PC-9 (cell line): ENCODE results near the gene GLTP. TPM values are rescaled to one million over a fixed set of nuclear protein-coding genes. Genes with fewer than 3 reads are reported as not detected.
A peak's percentile ranks its signal among the peaks of the same experiment; 100 is the strongest.

ENCODE experiments used
- BruUV-seq: library from RNA; stranded (reverse); fragments of 400-500 nt; replicated peaks from 2 replicates; lab custom pipeline; 2021; lab: Mats Ljungman, UMichigan
- CTCF ChIA-PET: fragments of 300-600 bp; sonication (Branson Sonifier 250); formaldehyde crosslinking; loops from one replicate; lab custom pipeline; 2022; ENCODE audit warnings: antibody characterized with exemption; lab: Charles Lee
- POLR2A ChIA-PET: fragments of 300-600 bp; sonication (Branson Sonifier 250); formaldehyde crosslinking; loops from one replicate; lab custom pipeline; 2022; ENCODE audit warnings: antibody characterized with exemption; ENCODE audit not compliant: unreplicated experiment; lab: Charles Lee
- DNase-seq, 2 experiments: peaks; one replicate each; pipeline versions ENCODE4 v3.0.0 to v3.0.0-alpha.2; 2015 to 2022; ENCODE audit warnings: mixed read lengths in 1 of 2
- H2AFZ ChIP-seq: fragments of 200-600 bp; sonication (generic); 2 replicates; pipeline ENCODE4 v1.8.1; 2017; ENCODE audit warnings: antibody characterized with exemption
- H3F3A ChIP-seq: fragments of 200-600 bp; sonication (generic); 2 replicates; pipeline ENCODE4 v1.8.1; 2017; ENCODE audit warnings: antibody characterized with exemption, mild to moderate bottlenecking, low read depth; ENCODE audit not compliant: insufficient read depth
- H3K27ac ChIP-seq: fragments of 200-600 bp; sonication (generic); 2 replicates; pipeline ENCODE4 v1.6.1; 2016; ENCODE audit warnings: mixed run types
- H3K27me3 ChIP-seq: fragments of 200-600 bp; sonication (generic); 2 replicates; pipeline ENCODE4 v1.6.1; 2016; ENCODE audit warnings: low read depth, mixed run types; ENCODE audit not compliant: insufficient read depth
- H3K36me3 ChIP-seq: fragments of 200-600 bp; sonication (generic); 2 replicates; pipeline ENCODE4 v1.6.1; 2016; ENCODE audit warnings: low read depth, mixed run types
- H3K4me1 ChIP-seq: fragments of 200-600 bp; sonication (generic); replicated peaks from 2 replicates; pipeline ENCODE4 v1.6.1; 2016; ENCODE audit warnings: mixed run types; ENCODE audit not compliant: insufficient read depth
- H3K4me2 ChIP-seq: fragments of 200-600 bp; sonication (generic); 2 replicates; pipeline ENCODE4 v1.6.1; 2017; ENCODE audit warnings: mixed run types
- H3K4me3 ChIP-seq: fragments of 200-600 bp; sonication (generic); 2 replicates; pipeline ENCODE4 v1.6.1; 2016; ENCODE audit warnings: mixed run types
- H3K79me2 ChIP-seq: fragments of 200-600 bp; sonication (generic); 2 replicates; pipeline ENCODE4 v1.6.1; 2017; ENCODE audit warnings: low read depth, mixed run types
- H3K9me2 ChIP-seq: fragments of 200-600 bp; sonication (generic); 2 replicates; pipeline ENCODE4 v1.8.1; 2017; ENCODE audit warnings: mild to moderate bottlenecking; ENCODE audit not compliant: insufficient read depth
- H3K9me3 ChIP-seq: fragments of 200-600 bp; sonication (generic); 2 replicates; pipeline ENCODE4 v1.8.1; 2016; ENCODE audit warnings: low read depth; ENCODE audit not compliant: insufficient read depth
- H4K20me1 ChIP-seq: fragments of 200-600 bp; sonication (generic); 2 replicates; pipeline ENCODE4 v1.8.1; 2017; ENCODE audit not compliant: insufficient read depth
- EZH2 ChIP-seq: fragments of 200-600 bp; sonication (generic); IDR thresholded peaks from 2 replicates; pipeline ENCODE4 v1.8.0; 2017; ENCODE audit warnings: antibody characterized with exemption, low read depth
- intact Hi-C: fragments of 100-400 bp; cut with micrococcal nuclease; formaldehyde crosslinking; loops from one replicate; pipeline ENCODE4 v1.10.0; 2022; ENCODE audit not compliant: unreplicated experiment
- total RNA-seq: library from RNA; stranded (reverse); gene quantifications from 2 replicates; pipeline ENCODE4 v1.2.3, GENCODE V29; 2021
- TF ChIP-seq, protein P1 (sequence below): fragments of 200-600 bp; sonication (generic); conservative IDR thresholded peaks from 2 replicates; pipeline ENCODE4 v1.6.1; 2017; ENCODE audit warnings: mixed run types, antibody characterized with exemption, mild to moderate bottlenecking, moderate library complexity

GLTP gene
- total RNA-seq, 1 experiment from 2014 or later = 30.3 TPM

GRCh38 chr12:109845824-109846205, 34.5 kb downstream of the GLTP start:
- Histone ChIP-seq H3K79me2 (no peaks in the 10 kb centered on the region), H3K9me3 (no peaks in the 10 kb centered on the region), H3K4me1 (peaks cover 4% of the 10 kb centered on the region; the same call in 1 of the 2 replicates), H3K4me3 (peak overlapping the region; percentile 37; the same call in 1 of the 2 replicates), H3K27me3 (no peaks in the 10 kb centered on the region), H3K9me2 (no peaks in the 10 kb centered on the region), H2AFZ (peak overlapping the region; percentile 58; the same call in 1 of the 2 replicates), H3K36me3 (no peaks in the 10 kb centered on the region), H3K27ac (no peak overlapping the region), H4K20me1 (no peaks in the 10 kb centered on the region), H3F3A (peaks cover 16% of the 10 kb centered on the region), H3K4me2 (peak overlapping the region; percentile 64)
- ChIA-PET POLR2A (no interaction called here), CTCF (interaction anchor here (0.6 to 1.4 kb wide), 6 partner anchors 26 to 655 kb away, joined by 3 to 23 read pairs (median 4); no protein-coding TSS in a partner anchor)
- DNase-seq = no peak
- intact Hi-C loops = loop anchor here (1.0 to 5.0 kb wide), 3 partner anchors 41 to 249 kb away; no protein-coding TSS in a partner anchor
- no TSS peak for BruUV-seq
- TF ChIP-seq, protein P1, sequence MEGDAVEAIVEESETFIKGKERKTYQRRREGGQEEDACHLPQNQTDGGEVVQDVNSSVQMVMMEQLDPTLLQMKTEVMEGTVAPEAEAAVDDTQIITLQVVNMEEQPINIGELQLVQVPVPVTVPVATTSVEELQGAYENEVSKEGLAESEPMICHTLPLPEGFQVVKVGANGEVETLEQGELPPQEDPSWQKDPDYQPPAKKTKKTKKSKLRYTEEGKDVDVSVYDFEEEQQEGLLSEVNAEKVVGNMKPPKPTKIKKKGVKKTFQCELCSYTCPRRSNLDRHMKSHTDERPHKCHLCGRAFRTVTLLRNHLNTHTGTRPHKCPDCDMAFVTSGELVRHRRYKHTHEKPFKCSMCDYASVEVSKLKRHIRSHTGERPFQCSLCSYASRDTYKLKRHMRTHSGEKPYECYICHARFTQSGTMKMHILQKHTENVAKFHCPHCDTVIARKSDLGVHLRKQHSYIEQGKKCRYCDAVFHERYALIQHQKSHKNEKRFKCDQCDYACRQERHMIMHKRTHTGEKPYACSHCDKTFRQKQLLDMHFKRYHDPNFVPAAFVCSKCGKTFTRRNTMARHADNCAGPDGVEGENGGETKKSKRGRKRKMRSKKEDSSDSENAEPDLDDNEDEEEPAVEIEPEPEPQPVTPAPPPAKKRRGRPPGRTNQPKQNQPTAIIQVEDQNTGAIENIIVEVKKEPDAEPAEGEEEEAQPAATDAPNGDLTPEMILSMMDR = no peak
- TF ChIP-seq EZH2 = no peak

DNA sequence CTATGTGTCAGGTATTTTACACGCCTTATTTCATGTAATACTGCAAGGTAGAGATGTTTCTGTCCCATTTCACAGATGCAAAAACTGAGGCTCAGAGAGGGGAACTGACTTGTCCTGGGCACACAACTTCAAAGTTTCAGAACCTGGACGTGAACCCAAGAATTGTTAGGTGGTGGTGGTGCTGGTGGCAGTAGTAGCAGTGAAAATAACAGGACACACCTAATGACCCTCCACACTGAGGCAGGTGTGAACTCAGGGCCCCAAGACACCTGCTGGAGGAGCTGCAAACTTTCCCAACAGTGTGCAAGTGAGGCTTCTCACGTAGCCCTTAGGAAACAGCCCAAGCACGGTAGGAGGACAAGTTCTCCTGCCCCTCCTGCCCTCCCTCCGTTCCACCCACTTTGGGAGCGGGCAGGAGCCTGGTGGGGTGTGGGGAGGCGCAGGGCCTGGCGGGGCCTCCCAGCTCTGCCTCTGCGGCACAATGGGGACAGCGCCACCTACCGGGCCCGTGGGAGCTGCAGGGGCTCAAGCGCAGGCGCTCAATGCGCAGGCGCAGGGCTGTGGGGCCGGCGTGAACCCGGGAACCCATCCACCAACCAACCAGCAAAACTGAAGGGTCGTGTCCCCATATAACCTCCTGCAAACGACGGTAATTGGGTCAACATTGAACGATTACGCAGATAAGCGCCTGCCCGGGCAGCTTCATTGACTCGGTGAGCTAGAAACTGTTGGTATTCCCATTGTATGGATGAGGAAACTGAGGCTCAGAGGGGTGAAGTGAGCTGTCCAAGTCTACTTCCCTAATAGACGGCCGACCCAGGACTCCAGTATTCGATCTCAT, 35.1 kb downstream of the GLTP start:
- intact Hi-C loops = loop anchor here (1.0 to 5.0 kb wide), 3 partner anchors 40 to 248 kb away; no protein-coding TSS in a partner anchor
- CTCF ChIA-PET = interaction anchor here (0.6 to 1.4 kb wide), 7 partner anchors 26 to 655 kb away, joined by 3 to 23 read pairs (median 3); no protein-coding TSS in a partner anchor
- no peak overlapping the region for H3K27ac ChIP-seq

DNA sequence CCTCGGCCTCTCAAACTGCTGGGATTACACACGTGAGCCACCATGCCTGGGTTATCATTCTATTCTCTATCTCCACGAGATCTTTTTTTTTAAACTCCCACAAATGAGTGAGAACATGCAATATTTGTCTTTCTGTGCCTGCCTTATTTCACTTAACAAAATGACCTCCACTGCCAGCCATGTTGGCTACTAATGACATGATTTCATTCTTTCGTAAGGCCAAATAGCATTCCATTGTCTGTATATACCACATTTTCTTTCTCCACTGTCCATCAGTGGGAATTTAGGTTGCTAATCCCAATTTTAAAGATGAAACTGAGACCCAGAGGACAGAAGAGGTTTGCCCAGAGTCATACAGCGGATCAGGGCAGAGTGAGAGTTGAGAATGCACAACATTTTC, 36.2 kb downstream of the GLTP start:
- DNase-seq = no peak
- TF ChIP-seq, protein P1 = no peak
- no peak for TF ChIP-seq EZH2
- H3F3A ChIP-seq = peaks cover 16% of the 10 kb centered on the region
- intact Hi-C loops = no loop called here
- H3K27ac ChIP-seq = no peak overlapping the region
- no peaks in the 10 kb centered on the region for H3K79me2 ChIP-seq
- peaks cover 15% of the 10 kb centered on the region for H3K4me1 ChIP-seq
- ChIA-PET POLR2A (no interaction called here), CTCF (no interaction called here)
- BruUV-seq = no TSS peak
- H3K9me3 ChIP-seq = no peaks in the 10 kb centered on the region
- no peaks in the 10 kb centered on the region for H3K27me3 ChIP-seq
- no peaks in the 10 kb centered on the region for H3K36me3 ChIP-seq
- H3K4me2 ChIP-seq = no peak overlapping the region
- no peak overlapping the region for H3K4me3 ChIP-seq
- no peaks in the 10 kb centered on the region for H4K20me1 ChIP-seq
- no peaks in the 10 kb centered on the region for H3K9me2 ChIP-seq
- H2AFZ ChIP-seq = no peak overlapping the region

More for the DNA sequence above, 35.1 kb downstream of the GLTP start:
- H3K4me3 ChIP-seq = peak overlapping the region; percentile 37; the same call in 1 of the 2 replicates
- H3K4me2 ChIP-seq = peak overlapping the region; percentile 64
- H3K9me2 ChIP-seq = no peaks in the 10 kb centered on the region
- H4K20me1 ChIP-seq = no peaks in the 10 kb centered on the region
- POLR2A ChIA-PET = no interaction called here
- no peak for TF ChIP-seq EZH2
- TF ChIP-seq, protein P1 = peak; percentile 97
- H3K27me3 ChIP-seq = no peaks in the 10 kb centered on the region
- no peaks in the 10 kb centered on the region for H3K79me2 ChIP-seq
- BruUV-seq = no TSS peak
- peaks cover 16% of the 10 kb centered on the region for H3F3A ChIP-seq
- no peaks in the 10 kb centered on the region for H3K9me3 ChIP-seq
- no peaks in the 10 kb centered on the region for H3K36me3 ChIP-seq
- peak overlapping the region; percentile 58; the same call in 1 of the 2 replicates for H2AFZ ChIP-seq
- H3K4me1 ChIP-seq = peaks cover 8% of the 10 kb centered on the region
- DNase-seq = peak; percentile 85 to 93
